Measurements from ENCODE around the gene NYAP2.

NYAP2 gene

GRCh38 chr2:225487878-225488416 lies 88.4 kb downstream of the NYAP2 start:
- DNase-seq: no peak

GRCh38 chr2:225488743-225489142 lies 89.2 kb downstream of the NYAP2 start:
- no peak for DNase-seq

- DNase-seq: no peak
These were observed 94.0 kb downstream of the NYAP2 start for GRCh38 chr2:225493420-225494099.

- no peak for DNase-seq
These were observed 94.6 kb downstream of the NYAP2 start for GRCh38 chr2:225494100-225494459.

- no peak for DNase-seq
These were observed 96.2 kb downstream of the NYAP2 start for GRCh38 chr2:225495706-225496105.

GRCh38 chr2:225496568-225496967 lies 97.1 kb downstream of the NYAP2 start:
- no peak for DNase-seq

GRCh38 chr2:225497166-225497565 lies 97.7 kb downstream of the NYAP2 start:
- DNase-seq: no peak

GRCh38 chr2:225501022-225501421 lies 101.5 kb downstream of the NYAP2 start:
- DNase-seq: no peak

- DNase-seq: no peak
These were observed 103.5 kb downstream of the NYAP2 start for GRCh38 chr2:225502971-225503370.

GRCh38 chr2:225510796-225511195 lies 111.3 kb downstream of the NYAP2 start:
- DNase-seq: no peak

- no peak for DNase-seq
These were observed 113.0 kb downstream of the NYAP2 start for GRCh38 chr2:225512469-225512868.

GRCh38 chr2:225512876-225513540 lies 113.5 kb downstream of the NYAP2 start:
- DNase-seq: no peak

- no peak for DNase-seq
These were observed 115.5 kb downstream of the NYAP2 start for GRCh38 chr2:225515033-225515432.

GRCh38 chr2:225526760-225527390 lies 127.4 kb downstream of the NYAP2 start:
- no peak for DNase-seq

- no peak for DNase-seq
These were observed 132.0 kb downstream of the NYAP2 start for GRCh38 chr2:225531559-225531958.

GRCh38 chr2:225532096-225532495 lies 132.6 kb downstream of the NYAP2 start:
- no peak for DNase-seq

GRCh38 chr2:225534037-225534436 lies 134.5 kb downstream of the NYAP2 start:
- no peak for DNase-seq

GRCh38 chr2:225534697-225535096 lies 135.2 kb downstream of the NYAP2 start:
- no peak for DNase-seq

GRCh38 chr2:225536036-225536435 lies 136.5 kb downstream of the NYAP2 start:
- DNase-seq: no peak

GRCh38 chr2:225543626-225544025 lies 144.1 kb downstream of the NYAP2 start:
- DNase-seq: no peak

- DNase-seq: no peak
These were observed 157.0 kb downstream of the NYAP2 start for GRCh38 chr2:225556461-225556860.

GRCh38 chr2:225558399-225559071 lies 159.0 kb downstream of the NYAP2 start:
- no peak for DNase-seq

GRCh38 chr2:225559072-225559415 lies 159.5 kb downstream of the NYAP2 start:
- DNase-seq: no peak

- no peak for DNase-seq
These were observed 167.3 kb downstream of the NYAP2 start for GRCh38 chr2:225566798-225567197.

All from CD4-positive, alpha-beta T cell treated with Interleukin-1 beta for 1 hour (primary cell).